ENCODE data around the gene HDAC8. TPM values are rescaled to one million over a fixed set of nuclear protein-coding genes. Genes with fewer than 3 reads are reported as not detected.
"Not testable (repeated sequence)": the region's sequence is repeated elsewhere in the genome, so short reads cannot be mapped to it uniquely, and the experiment has no call there.

The HDAC8 gene
- total RNA-seq, 4 donors from 2014 or later, result 13.8 to 19.3 (median 18.2) TPM

- H3K4me3 ChIP-seq (ENCODE audit: low read depth, poor library complexity, severe bottlenecking), result no peak overlapping the region
- WGBS, 2 donors, result 62 to 76% methylated on average over 6 of the region's 6 CpGs
- no peak for TF ChIP-seq POLR2A (IDR thresholded peaks at IDR 0.05)
- TF ChIP-seq, protein P1, sequence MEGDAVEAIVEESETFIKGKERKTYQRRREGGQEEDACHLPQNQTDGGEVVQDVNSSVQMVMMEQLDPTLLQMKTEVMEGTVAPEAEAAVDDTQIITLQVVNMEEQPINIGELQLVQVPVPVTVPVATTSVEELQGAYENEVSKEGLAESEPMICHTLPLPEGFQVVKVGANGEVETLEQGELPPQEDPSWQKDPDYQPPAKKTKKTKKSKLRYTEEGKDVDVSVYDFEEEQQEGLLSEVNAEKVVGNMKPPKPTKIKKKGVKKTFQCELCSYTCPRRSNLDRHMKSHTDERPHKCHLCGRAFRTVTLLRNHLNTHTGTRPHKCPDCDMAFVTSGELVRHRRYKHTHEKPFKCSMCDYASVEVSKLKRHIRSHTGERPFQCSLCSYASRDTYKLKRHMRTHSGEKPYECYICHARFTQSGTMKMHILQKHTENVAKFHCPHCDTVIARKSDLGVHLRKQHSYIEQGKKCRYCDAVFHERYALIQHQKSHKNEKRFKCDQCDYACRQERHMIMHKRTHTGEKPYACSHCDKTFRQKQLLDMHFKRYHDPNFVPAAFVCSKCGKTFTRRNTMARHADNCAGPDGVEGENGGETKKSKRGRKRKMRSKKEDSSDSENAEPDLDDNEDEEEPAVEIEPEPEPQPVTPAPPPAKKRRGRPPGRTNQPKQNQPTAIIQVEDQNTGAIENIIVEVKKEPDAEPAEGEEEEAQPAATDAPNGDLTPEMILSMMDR (IDR thresholded peaks at IDR 0.05), result no peak
- DNase-seq (ENCODE audit: low spot score in 2 of 2), result no peak
- intact Hi-C loops (cut with DNase I; ENCODE audit: low total_unique reads), result no loop called here
Observed at GRCh38 chrX:72495046-72495445, 77.6 kb downstream of the HDAC8 start.

- intact Hi-C loops (cut with DNase I; ENCODE audit: low total_unique reads), result no loop called here
- H3K4me3 ChIP-seq (ENCODE audit: low read depth, poor library complexity, severe bottlenecking), result no peak overlapping the region
- 85 to 100% methylated on average over 1 of the region's 1 CpG for WGBS, 2 donors
- TF ChIP-seq POLR2A (IDR thresholded peaks at IDR 0.05), result no peak
- TF ChIP-seq, protein P1 (IDR thresholded peaks at IDR 0.05), result no peak
- no peak for DNase-seq (ENCODE audit: low spot score in 2 of 2)
Observed at GRCh38 chrX:72492499-72492898, 80.1 kb downstream of the HDAC8 start.

DNA sequence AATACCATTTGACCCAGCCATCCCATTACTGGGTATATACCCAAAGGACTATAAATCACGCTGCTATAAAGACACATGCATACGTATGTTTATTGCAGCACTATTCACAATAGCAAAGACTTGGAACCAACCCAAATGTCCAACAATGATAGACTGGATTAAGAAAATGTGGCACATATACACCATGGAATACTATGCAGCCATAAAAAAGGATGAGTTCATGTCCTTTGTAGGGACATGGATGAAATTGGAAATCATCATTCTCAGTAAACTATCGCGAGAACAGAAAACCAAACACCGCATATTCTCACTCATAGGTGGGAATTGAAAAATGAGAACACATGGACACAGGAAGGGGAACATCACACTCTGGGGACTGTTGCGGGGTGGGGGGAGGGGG is 82.4 kb downstream of the HDAC8 start:
- DNase-seq (ENCODE audit: low spot score in 2 of 2); H3K4me3 ChIP-seq (ENCODE audit: low read depth, poor library complexity, severe bottlenecking); intact Hi-C loops (cut with DNase I; ENCODE audit: low total_unique reads): not testable (repeated sequence)
- WGBS, 2 donors, result 96 to 100% methylated on average over 1 to 4 of the region's 6 CpGs

DNA sequence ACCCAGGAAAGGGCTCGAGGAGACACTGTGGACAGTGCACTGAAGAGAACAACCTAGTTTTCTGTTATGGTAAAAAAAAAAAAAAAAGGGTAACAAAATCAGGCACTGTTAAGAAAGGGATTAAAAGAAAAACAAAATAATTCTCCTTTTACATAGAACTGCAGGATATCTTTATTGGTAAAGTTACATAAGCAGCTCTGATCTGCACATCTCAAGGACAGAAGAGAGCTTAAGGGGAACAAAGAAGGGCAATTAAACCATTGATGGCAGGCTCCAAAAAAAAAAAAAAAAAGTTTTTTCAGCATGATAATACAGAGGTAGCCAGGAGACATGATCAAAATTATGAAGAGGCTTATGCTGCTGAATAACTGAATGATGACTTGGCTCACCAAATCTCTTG is 85.0 kb downstream of the HDAC8 start:
- WGBS, 2 donors, result 59 to 94% methylated on average over 1 of the region's 1 CpG
- DNase-seq (ENCODE audit: low spot score in 2 of 2), result no peak
- TF ChIP-seq POLR2A (IDR thresholded peaks at IDR 0.05), result no peak
- TF ChIP-seq, protein P1 (IDR thresholded peaks at IDR 0.05), result no peak
- H3K4me3 ChIP-seq (ENCODE audit: low read depth, poor library complexity, severe bottlenecking), result no peak overlapping the region
- intact Hi-C loops (cut with DNase I; ENCODE audit: low total_unique reads), result no loop called here

DNA sequence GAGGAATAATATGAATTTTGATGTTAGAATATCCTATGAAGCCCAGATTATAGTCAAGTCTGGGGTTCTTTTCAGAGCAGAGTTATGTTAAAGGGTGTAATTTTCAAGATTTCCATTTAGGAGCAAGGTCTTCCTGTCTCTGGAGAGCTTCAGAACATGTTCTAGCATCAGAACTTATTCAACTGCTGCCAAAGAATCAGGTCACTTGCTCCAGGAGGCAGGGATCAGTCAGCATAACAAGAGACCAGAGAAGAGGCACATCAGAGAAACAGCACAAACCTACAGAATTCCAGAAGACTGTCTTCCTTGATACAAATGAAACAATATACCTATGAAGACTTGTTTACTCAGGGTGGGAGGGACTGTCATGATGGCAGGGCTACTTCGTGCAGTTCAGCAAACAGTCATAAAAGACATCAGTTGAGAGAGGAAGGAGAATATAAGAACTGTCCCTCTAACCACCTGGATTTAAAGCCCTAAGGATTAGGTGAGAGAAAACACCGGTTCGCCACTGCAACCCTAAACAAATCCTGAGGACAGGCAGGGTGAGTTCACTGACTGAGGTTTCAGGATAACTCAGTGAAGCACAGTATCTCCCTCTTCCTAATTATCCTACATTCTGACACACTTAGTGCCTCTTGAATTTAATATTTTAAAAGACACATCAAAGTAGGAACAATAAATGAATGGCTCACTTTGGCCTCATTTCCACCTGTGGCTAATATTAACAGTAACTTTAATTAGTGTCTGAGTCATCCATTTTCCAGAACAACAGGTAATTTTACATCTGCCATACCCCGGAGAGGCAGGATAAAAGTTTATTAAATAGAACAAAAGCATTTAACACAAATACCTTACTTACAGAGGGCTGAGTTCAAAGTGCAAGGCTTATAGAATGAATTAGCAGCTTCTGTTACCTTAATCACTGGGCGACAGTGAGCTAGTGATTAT is 93.0 kb downstream of the HDAC8 start:
- intact Hi-C loops (cut with DNase I; ENCODE audit: low total_unique reads), result no loop called here
- no peak for TF ChIP-seq POLR2A (IDR thresholded peaks at IDR 0.05)
- TF ChIP-seq, protein P1 (IDR thresholded peaks at IDR 0.05), result no peak

GRCh38 chrX:72478853-72479252 is 93.8 kb downstream of the HDAC8 start:
- DNase-seq (ENCODE audit: low spot score in 2 of 2), result no peak
- no peak overlapping the region for H3K4me3 ChIP-seq (ENCODE audit: low read depth, poor library complexity, severe bottlenecking)
- 79 to 91% methylated on average over 8 to 9 of the region's 9 CpGs for WGBS, 2 donors
- intact Hi-C loops (cut with DNase I; ENCODE audit: low total_unique reads), result no loop called here
- TF ChIP-seq, protein P1 (IDR thresholded peaks at IDR 0.05), result no peak

More for the DNA sequence above, 93.0 kb downstream of the HDAC8 start:
- 65 to 76% methylated on average over 5 of the region's 5 CpGs for WGBS, 2 donors
- DNase-seq (ENCODE audit: low spot score in 2 of 2), result no peak
- no peak overlapping the region for H3K4me3 ChIP-seq (ENCODE audit: low read depth, poor library complexity, severe bottlenecking)

All from lower leg skin (tissue), 4 donors.